AG09319 (cell line): ENCODE data around the gene OR3A2.
"Not testable (repeated sequence)": the region's sequence is repeated elsewhere in the genome, so short reads cannot be mapped to it uniquely, and the experiment has no call there.

Source experiments
- DNase-seq: peaks from one replicate; pipeline ENCODE4 v3.0.0-alpha.2; 2010; ENCODE audit warnings: low read depth; ENCODE audit errors: extremely low read depth
- TF ChIP-seq, protein P1 (sequence below): IDR thresholded peaks from 2 replicates; pipeline ENCODE4 v1.5.1; 2011; ENCODE audit warnings: low read depth, mild to moderate bottlenecking, inconsistent platforms, low read length, moderate library complexity

OR3A2 gene

DNA sequence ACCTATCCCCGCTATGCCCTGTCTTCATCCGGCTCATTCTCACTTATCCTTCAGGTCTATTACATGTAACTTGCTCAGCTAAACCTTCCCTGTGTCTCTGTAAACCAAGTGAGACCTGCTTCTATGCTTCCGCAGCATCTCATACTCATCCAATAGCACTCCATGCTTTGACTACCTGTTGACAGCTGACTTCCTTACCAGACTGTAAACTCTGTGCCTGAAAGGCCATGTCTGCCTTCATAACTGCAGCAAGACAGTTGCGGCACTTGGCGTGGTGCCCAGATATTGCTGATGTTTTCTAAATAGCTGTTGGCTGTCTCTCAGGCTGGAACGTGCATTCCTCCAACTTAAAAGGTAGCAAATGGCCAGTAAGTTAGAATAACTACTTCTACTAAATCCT lies 13.9 kb upstream of the OR3A2 start:
- TF ChIP-seq, protein P1, sequence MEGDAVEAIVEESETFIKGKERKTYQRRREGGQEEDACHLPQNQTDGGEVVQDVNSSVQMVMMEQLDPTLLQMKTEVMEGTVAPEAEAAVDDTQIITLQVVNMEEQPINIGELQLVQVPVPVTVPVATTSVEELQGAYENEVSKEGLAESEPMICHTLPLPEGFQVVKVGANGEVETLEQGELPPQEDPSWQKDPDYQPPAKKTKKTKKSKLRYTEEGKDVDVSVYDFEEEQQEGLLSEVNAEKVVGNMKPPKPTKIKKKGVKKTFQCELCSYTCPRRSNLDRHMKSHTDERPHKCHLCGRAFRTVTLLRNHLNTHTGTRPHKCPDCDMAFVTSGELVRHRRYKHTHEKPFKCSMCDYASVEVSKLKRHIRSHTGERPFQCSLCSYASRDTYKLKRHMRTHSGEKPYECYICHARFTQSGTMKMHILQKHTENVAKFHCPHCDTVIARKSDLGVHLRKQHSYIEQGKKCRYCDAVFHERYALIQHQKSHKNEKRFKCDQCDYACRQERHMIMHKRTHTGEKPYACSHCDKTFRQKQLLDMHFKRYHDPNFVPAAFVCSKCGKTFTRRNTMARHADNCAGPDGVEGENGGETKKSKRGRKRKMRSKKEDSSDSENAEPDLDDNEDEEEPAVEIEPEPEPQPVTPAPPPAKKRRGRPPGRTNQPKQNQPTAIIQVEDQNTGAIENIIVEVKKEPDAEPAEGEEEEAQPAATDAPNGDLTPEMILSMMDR: no peak
- DNase-seq: no peak

DNA sequence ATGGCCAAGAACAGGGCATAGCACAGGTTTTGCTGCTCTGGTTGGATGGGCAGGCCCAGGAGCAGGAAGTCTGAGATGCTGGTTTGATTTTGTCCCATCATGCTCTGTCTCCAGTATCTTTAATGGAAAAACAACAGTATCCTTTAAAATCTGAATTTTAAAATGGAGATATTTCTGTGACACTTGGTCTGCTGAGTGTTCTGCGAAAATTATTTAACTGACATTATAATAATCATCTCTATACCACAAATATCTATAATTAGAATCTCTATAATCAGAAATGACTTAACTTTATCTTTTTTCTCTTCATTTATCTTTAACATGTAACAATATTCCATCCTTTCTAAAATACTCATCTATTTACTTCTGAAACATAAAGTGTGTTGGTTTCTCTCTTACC lies 12.2 kb upstream of the OR3A2 start, which contains the start of gene OR1E1:
OR1E1 (minus strand) TSS at position 101 of the 400 bp plus-strand sequence; CDS start at position 101, 0 bp downstream.
- TF ChIP-seq, protein P1: no peak

DNA sequence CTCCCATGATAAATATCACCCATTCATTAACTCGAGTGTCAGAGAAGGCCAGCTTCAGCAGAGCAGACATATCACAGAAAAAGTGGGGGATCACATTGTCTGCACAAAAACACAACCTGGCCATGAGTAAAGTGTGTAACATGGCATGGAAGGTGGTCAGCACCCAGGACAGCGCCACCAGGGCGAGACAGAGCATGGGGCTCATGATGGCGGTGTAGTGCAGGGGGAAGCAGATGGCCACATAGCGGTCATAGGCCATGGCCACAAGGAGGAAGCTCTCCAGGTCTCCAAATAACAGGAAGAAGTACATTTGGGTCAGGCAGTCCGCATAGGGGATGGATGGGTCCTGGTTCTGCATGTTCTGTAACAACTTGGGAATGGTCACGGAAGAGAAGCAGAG lies 11.7 kb upstream of the OR3A2 start:
- not testable (repeated sequence) for DNase-seq

More for the DNA sequence above, 12.2 kb upstream of the OR3A2 start, which contains the start of gene OR1E1:
- no peak for DNase-seq

DNA sequence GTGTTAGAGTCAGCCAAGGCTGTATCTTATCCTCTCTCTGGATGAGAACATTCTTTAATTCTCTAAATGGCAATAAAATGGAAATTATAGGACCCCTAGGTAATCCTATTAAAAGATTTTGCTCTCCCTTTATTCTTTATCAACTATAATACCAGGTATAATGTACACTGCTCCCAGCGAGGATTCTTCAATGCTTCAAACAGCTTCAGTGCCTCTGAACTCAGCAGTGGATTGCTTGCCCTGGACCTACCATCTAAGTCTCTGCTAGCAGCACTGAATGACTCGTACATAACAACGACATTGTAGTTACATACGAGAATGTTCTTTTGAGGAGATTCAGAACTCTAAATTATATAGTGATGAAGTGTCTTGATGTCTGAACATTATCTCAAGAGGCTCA lies 3.7 kb upstream of the OR3A2 start:
- TF ChIP-seq, protein P1: no peak
- no peak for DNase-seq

DNA sequence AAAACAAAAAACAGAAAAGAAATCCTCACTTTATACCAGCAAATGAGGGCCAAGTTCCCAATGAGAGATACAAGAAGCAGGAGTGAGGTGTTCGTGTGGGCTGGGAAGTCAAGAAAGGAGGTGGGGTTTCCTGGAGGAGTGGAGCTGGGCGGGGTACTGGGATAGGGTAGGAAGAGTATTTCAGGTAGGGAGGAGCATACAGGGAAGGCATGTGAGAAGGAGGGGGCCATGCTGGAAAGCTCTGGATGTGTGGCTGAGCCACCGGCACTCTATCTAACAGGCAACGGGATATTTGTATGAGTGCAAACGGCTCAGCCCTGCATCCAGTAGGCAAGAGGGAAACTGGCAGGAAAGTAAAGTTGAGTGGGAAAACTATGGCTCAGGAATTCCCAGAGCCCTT lies 4.2 kb downstream of the OR3A2 start:
- TF ChIP-seq, protein P1: no peak

DNA sequence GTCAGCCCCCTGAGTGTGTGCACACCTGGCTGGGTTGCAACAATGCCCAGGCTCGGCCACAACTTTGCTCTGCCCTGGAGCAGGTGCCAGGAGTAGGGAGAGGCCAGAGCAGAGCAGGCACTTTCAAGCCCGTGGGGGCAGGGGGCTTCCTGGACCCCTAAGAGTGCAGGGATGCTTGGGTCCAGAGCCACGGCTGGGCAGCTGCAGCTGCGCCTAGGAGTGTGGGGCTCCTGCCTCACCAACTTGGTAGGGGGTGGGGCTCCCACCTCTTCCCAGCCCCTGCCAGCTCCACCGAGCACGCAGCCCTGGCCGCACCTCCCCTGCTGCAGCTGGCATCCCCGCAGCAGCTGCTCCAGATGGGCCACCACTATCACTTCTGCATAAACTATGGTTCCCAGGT lies 7.8 kb downstream of the OR3A2 start:
- DNase-seq: no peak
- TF ChIP-seq, protein P1: no peak

More for the DNA sequence above, 4.2 kb downstream of the OR3A2 start:
- DNase-seq: no peak

DNA sequence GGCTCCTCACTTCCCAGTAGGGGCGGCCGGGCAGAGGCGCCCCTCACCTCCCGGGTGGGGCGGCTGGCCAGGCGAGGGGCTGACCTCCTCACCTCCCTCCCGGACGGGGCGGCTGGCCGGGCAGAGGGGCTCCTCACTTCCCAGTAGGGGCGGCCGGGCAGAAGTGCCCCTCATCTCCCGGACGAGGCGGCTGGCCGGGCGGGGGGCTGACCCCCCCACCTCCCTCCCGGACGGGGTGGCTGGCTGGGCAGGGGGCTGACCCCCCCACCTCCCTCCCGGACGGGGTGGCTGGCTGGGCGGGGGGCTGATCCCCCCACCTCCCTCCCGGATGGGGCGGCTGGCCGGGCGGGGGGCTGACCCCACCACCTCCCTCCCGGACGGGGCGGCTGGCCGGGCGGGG lies 14.9 kb downstream of the OR3A2 start:
- DNase-seq: not testable (repeated sequence)

DNA sequence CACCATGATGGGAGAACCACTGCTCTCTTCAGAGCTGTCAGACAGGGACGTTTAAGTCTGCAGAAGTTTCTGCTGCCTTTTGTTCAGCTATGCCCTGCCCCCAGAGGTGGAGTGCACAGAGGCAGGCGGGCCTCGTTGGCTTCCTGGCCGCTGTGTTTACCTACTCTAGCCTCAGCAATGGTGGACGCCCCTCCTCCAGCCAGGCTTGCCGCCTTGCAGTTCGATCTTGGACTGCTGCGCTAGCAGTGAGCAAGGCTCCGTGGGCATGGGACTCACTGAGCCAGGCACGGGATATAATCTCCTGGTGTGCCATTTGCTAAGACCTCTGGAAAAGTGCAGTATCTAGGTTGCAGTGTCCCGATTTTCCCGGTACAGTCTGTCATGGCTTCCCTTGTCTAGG lies 43.3 kb downstream of the OR3A2 start:
- DNase-seq: not testable (repeated sequence)

DNA sequence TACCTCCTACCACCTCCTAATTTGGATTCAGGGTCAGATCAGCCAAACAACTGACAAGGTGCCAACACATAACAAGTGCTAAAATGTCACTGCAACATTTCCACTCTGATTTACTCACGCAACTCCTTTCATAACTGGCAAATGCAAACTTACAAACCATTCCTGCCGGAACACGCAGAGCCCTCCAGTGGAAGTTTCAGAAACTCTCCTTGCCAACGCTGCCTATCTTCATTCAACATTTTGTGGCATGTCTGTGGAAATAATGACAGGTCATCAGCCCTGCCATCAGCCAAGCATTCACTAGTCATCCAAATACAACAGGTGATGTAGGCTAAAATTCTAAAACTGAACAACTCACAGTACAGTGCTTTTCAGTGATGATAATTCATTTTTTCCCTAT lies 50.2 kb downstream of the OR3A2 start:
- DNase-seq: no peak

More for the DNA sequence above, 50.2 kb downstream of the OR3A2 start:
- TF ChIP-seq, protein P1: no peak
